ENCODE measurements around the gene KRTAP12-3. TPM values are rescaled to one million over a fixed set of nuclear protein-coding genes. Genes with fewer than 3 reads are reported as not detected.

Gene KRTAP12-3
- total RNA-seq, 4 donors from 2014 or later: not detected

DNA sequence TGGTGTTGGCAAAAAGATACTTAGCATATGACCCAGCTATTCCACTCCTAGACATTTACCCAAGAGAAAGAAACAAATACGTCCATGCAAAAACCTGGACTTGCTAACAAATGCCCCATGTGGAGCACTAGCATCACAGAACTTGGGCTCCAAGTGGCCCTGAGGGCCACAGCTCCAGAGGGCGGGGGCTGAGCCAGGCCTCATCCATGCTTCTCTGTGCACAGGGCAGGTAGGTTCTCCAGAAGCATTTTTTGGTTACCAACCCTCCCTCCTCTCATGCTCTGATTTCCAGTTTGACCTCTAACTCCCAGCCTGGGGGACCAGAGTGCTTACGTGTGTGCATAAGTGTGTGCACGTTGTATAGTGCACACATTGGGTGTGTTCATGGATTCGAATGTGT is 7.0 kb downstream of the KRTAP12-3 start:
- Histone ChIP-seq H3K27me3 (no peaks in the 10 kb centered on the region), H3K4me3 (no peak overlapping the region), H3K4me1 (no peaks in the 10 kb centered on the region), H3K27ac (no peak overlapping the region), H3K9me3 (peaks cover 0 to 31% (median 0%) of the 10 kb centered on the region in 4 donors), H3K36me3 (no peaks in the 10 kb centered on the region)
- TF ChIP-seq EP300 (IDR thresholded peaks at IDR 0.05): no peak
- no peak for TF ChIP-seq CTCF (IDR thresholded peaks at IDR 0.05)
- TF ChIP-seq POLR2A (IDR thresholded peaks at IDR 0.05): no peak
- DNase-seq (ENCODE audit: low spot score in 2 of 2): no peak
- WGBS, 2 donors: 82 to 84% methylated on average over 5 of the region's 5 CpGs

DNA sequence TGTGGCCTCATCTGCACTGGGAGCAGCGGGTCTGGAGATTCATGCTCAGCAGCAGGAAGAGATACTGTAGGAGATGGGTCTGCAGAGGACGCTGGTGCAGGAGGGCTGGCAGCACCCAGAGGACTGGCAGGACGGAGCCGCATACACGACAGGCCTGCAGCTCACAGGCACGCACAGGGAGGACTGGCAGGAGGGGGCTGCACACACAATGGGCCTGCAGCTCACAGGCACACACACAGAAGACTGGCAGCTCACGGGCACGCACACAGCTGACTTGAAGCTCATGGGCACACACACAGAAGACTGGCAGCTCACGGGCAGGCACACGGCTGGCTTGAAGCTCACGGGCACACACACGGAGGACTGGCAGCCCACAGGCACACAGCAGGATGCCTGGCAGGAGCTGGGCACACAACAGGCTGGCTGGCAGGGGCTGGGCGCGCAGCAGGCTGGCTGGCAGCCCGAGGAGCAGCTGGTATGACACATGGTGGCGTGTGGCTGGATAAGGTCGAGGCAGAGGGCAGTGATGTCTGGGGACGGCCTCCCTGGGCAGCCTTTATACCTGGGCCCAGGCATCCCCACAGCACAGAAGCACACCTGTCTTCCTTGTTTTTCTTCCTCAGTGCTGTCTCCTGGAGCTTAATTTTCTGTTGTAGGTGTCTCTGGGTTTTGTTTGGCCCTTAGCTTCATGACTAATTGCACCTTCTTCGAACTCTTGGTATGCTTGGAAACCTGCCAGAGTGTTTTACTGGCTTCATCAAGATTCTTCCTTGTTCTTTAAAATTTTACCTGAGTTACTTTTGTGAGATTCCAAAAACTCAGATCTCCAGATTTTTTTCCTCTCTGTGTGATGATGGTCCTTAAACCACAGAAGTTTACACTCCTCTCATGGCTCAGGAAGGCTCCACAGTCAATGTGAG is 8.9 kb downstream of the KRTAP12-3 start, which contains the start of gene KRTAP12-2:
KRTAP12-2 (minus strand) TSS at position 527 of the 920 bp plus-strand sequence; CDS start at position 486, 41 bp downstream.
- TF ChIP-seq CTCF (IDR thresholded peaks at IDR 0.05) (no peak), POLR2A (IDR thresholded peaks at IDR 0.05) (no peak), EP300 (IDR thresholded peaks at IDR 0.05) (no peak)
- Histone ChIP-seq H3K4me3 (no peak within 1 kb of the TSS), H3K27ac (no peak within 1 kb of the TSS), H3K4me1 (no peaks in the 10 kb centered on the region), H3K27me3 (no peaks in the 10 kb centered on the region), H3K9me3 (peaks cover 0 to 43% (median 3%) of the 10 kb centered on the region in 4 donors), H3K36me3 (no peaks in the 10 kb centered on the region)
- DNase-seq (ENCODE audit: low spot score in 2 of 2): no peak
- WGBS, 2 donors: 56 to 89% methylated on average over 14 to 19 of the region's 19 CpGs

DNA sequence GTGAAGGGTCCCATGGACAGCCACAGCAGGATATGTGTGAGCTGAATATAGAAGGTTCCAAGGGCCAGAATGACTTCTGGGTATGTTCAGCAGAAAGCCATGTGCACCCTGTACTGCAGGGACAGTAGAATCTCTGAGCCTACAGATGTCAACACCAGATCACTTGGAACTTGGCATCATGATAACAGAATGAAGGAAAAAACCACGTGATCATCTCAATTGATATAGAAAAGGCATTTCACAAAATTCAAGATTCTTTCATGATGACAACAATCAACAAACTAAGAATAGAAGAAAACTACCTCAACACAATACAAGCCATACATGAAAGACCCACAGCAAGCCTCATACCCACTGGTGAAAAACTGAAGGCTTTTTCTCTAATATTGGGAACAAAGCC is 9.9 kb downstream of the KRTAP12-3 start:
- no peaks in the 10 kb centered on the region for H3K4me1 ChIP-seq
- H3K36me3 ChIP-seq: no peaks in the 10 kb centered on the region
- no peak for DNase-seq (ENCODE audit: low spot score in 2 of 2)
- H3K27ac ChIP-seq: no peak overlapping the region
- no peaks in the 10 kb centered on the region for H3K27me3 ChIP-seq
- H3K9me3 ChIP-seq: peaks cover 0 to 53% (median 4%) of the 10 kb centered on the region in 4 donors
- TF ChIP-seq CTCF (IDR thresholded peaks at IDR 0.05): no peak
- no peak for TF ChIP-seq EP300 (IDR thresholded peaks at IDR 0.05)
- H3K4me3 ChIP-seq: no peak overlapping the region
- 53 to 57% methylated on average over 1 of the region's 1 CpG for WGBS, 2 donors

- no peaks in the 10 kb centered on the region for H3K27me3 ChIP-seq
- no peak for DNase-seq (ENCODE audit: low spot score in 2 of 2)
- WGBS, 2 donors: 80 to 91% methylated on average over 3 of the region's 3 CpGs
- no peaks in the 10 kb centered on the region for H3K36me3 ChIP-seq
- H3K9me3 ChIP-seq: peaks cover 0 to 55% (median 8%) of the 10 kb centered on the region in 4 donors
- no peak overlapping the region for H3K27ac ChIP-seq
- no peaks in the 10 kb centered on the region for H3K4me1 ChIP-seq
- TF ChIP-seq CTCF (IDR thresholded peaks at IDR 0.05): no peak
- TF ChIP-seq EP300 (IDR thresholded peaks at IDR 0.05): no peak
- TF ChIP-seq POLR2A (IDR thresholded peaks at IDR 0.05): no peak
- no peak overlapping the region for H3K4me3 ChIP-seq
These were observed 13.1 kb downstream of the KRTAP12-3 start for GRCh38 chr21:44670642-44671432.

All from tibial nerve (tissue), 4 donors.